Stomach (tissue), 4 donors: ENCODE measurements around the gene NPAT.

Experiments
- EP300 ChIP-seq: sonication (generic); formaldehyde crosslinking; IDR thresholded peaks from one replicate; pipeline ENCODE4 v1.6.1; 2017; ENCODE audit warnings: antibody characterized with exemption
- POLR2A ChIP-seq, 4 donors: fragments of 450-650 bp; IDR thresholded peaks; one replicate each; pipeline ENCODE4 v1.6.1; 2016; ENCODE audit warnings: antibody characterized with exemption in 4 of 4, control low read depth in 2 of 4, mild to moderate bottlenecking in 1 of 4, moderate library complexity in 1 of 4
- POLR2AphosphoS5 ChIP-seq, 3 donors: sonication (generic); formaldehyde crosslinking; IDR thresholded peaks; one replicate each; pipeline ENCODE4 v1.6.1; 2016; ENCODE audit warnings: antibody characterized with exemption in 3 of 3
- TF ChIP-seq, protein P1 (sequence below), 7 experiments: fragments of 450-650 bp in 4 of 7; fragments of 200-600 bp in 3 of 7; sonication (generic) in 3 of 7; IDR thresholded peaks; one replicate each; pipeline ENCODE4 v1.5.1; 2016 to 2019; ENCODE audit warnings: antibody characterized with exemption in 7 of 7, control low read depth in 2 of 7, mild to moderate bottlenecking in 1 of 7

DNA sequence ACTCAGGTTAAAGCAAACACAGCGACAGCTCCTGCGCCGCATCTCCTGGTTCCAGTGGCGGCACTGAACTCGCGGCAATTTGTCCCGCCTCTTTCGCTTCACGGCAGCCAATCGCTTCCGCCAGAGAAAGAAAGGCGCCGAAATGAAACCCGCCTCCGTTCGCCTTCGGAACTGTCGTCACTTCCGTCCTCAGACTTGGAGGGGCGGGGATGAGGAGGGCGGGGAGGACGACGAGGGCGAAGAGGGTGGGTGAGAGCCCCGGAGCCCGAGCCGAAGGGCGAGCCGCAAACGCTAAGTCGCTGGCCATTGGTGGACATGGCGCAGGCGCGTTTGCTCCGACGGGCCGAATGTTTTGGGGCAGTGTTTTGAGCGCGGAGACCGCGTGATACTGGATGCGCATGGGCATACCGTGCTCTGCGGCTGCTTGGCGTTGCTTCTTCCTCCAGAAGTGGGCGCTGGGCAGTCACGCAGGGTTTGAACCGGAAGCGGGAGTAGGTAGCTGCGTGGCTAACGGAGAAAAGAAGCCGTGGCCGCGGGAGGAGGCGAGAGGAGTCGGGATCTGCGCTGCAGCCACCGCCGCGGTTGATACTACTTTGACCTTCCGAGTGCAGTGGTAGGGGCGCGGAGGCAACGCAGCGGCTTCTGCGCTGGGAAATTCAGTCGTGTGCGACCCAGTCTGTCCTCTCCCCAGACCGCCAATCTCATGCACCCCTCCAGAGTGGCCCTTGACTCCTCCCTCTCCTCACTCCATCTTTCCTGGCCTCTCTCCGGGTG is at the start of gene NPAT, which contains the start of gene ATM:
- TF ChIP-seq POLR2A (IDR thresholded peaks at IDR 0.05) (peak in 2 of 4 donors; percentile 92 to 93), POLR2AphosphoS5 (IDR thresholded peaks at IDR 0.05) (peak; percentile 88 to 98 (median 94)), EP300 (no peak)
- TF ChIP-seq, protein P1, sequence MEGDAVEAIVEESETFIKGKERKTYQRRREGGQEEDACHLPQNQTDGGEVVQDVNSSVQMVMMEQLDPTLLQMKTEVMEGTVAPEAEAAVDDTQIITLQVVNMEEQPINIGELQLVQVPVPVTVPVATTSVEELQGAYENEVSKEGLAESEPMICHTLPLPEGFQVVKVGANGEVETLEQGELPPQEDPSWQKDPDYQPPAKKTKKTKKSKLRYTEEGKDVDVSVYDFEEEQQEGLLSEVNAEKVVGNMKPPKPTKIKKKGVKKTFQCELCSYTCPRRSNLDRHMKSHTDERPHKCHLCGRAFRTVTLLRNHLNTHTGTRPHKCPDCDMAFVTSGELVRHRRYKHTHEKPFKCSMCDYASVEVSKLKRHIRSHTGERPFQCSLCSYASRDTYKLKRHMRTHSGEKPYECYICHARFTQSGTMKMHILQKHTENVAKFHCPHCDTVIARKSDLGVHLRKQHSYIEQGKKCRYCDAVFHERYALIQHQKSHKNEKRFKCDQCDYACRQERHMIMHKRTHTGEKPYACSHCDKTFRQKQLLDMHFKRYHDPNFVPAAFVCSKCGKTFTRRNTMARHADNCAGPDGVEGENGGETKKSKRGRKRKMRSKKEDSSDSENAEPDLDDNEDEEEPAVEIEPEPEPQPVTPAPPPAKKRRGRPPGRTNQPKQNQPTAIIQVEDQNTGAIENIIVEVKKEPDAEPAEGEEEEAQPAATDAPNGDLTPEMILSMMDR (IDR thresholded peaks at IDR 0.05) = peak in 5 of 7 experiments; percentile 57 to 72 (median 63)
